ENCODE data around the gene STH. TPM values are rescaled to one million over a fixed set of nuclear protein-coding genes. Genes with fewer than 3 reads are reported as not detected.

STH gene
- total RNA-seq, 1 donor from 2014 or later = not detected

DNA sequence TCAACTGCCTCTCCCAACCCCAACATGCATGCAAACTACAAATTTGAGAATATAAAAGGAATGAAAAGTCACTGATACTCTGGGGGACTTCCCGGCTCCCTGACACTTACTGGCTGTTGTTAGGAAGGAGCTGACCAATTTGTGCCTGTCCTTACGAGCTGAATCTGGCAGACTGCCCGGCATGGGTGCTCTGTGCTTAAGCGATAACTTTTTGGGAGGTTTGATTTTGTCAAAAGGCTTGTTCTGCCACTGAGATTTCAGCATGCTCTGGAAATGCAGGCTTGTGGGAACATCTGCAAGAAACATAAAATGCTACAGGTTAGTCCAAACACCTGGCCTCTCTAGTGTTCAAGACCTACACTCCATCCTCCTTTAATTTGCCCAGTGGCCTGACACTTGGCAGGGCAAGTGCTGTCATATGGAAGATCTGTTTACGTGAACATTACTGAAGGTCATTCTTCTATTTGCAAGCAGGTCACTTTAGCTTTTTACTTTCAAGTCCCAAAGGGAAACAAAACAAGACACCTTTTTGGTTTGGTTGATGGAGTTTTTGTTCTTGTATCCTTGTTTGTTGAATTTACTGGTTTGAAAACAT lies 40.6 kb downstream of the STH start:
- DNase-seq = no peak
- H3K27ac ChIP-seq = no peak overlapping the region
- intact Hi-C loops (cut with DNase I) = loop anchor here (10.0 kb wide), 1 partner anchor 155 kb away; the partner anchor contains the start of gene KANSL1
- no peak for ATAC-seq
- no peak overlapping the region for H3K4me3 ChIP-seq
- TF ChIP-seq, protein P1, sequence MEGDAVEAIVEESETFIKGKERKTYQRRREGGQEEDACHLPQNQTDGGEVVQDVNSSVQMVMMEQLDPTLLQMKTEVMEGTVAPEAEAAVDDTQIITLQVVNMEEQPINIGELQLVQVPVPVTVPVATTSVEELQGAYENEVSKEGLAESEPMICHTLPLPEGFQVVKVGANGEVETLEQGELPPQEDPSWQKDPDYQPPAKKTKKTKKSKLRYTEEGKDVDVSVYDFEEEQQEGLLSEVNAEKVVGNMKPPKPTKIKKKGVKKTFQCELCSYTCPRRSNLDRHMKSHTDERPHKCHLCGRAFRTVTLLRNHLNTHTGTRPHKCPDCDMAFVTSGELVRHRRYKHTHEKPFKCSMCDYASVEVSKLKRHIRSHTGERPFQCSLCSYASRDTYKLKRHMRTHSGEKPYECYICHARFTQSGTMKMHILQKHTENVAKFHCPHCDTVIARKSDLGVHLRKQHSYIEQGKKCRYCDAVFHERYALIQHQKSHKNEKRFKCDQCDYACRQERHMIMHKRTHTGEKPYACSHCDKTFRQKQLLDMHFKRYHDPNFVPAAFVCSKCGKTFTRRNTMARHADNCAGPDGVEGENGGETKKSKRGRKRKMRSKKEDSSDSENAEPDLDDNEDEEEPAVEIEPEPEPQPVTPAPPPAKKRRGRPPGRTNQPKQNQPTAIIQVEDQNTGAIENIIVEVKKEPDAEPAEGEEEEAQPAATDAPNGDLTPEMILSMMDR (IDR thresholded peaks at IDR 0.05) = no peak
- H3K27me3 ChIP-seq (ENCODE audit: low read depth) = no peaks in the 10 kb centered on the region
- peaks cover 85% of the 10 kb centered on the region for H3K36me3 ChIP-seq
- H3K4me1 ChIP-seq = peaks cover 29% of the 10 kb centered on the region
- no peaks in the 10 kb centered on the region for H3K9me3 ChIP-seq

DNA sequence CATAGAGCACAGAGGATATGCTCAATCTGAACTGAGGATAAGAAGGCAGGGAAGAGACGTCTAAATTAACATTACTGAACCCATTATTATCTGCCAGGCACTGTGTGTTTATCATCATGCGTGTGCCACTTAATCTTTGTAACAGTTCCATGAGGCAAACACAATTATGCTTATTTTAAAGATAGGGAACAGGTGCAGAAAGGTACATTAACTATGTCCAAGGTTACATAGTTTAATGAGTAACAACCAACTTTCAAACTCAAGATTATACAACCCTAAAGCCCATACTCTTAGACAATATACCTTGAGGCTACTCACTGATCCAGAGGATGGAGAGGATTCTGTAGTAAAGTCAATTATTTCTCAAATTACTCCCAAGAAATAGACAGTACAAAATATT lies 43.2 kb downstream of the STH start:
- peaks cover 45% of the 10 kb centered on the region for H3K4me1 ChIP-seq
- ATAC-seq (no peak), DNase-seq (no peak)
- intact Hi-C loops (cut with DNase I) = loop anchor here (10.0 kb wide), 1 partner anchor 153 kb away; the partner anchor contains the start of gene KANSL1
- H3K36me3 ChIP-seq = peaks cover 74% of the 10 kb centered on the region
- no peak overlapping the region for H3K4me3 ChIP-seq
- H3K27me3 ChIP-seq (ENCODE audit: low read depth) = no peaks in the 10 kb centered on the region
- H3K9me3 ChIP-seq = no peaks in the 10 kb centered on the region
- H3K27ac ChIP-seq = no peak overlapping the region
- TF ChIP-seq, protein P1 (IDR thresholded peaks at IDR 0.05) = no peak

DNA sequence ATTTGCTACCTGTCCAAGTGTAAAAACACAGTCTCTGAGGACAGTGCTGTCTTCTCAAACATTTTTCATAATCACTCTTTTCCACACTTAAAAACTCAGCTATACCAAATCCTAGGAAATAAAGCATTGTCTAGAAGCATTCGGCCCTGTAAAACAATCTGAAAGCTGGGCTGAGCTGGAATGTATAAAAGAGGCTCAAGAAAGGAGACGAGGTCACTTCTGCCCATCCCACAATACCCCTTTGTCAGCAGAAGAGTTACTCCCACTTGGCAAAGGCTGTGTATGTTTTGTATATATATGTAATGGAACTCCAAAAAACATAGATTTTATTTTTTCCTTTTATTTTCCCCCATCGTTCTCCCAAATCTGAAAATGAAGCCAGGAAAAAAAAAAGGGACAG lies 43.9 kb downstream of the STH start:
- peaks cover 74% of the 10 kb centered on the region for H3K36me3 ChIP-seq

DNA sequence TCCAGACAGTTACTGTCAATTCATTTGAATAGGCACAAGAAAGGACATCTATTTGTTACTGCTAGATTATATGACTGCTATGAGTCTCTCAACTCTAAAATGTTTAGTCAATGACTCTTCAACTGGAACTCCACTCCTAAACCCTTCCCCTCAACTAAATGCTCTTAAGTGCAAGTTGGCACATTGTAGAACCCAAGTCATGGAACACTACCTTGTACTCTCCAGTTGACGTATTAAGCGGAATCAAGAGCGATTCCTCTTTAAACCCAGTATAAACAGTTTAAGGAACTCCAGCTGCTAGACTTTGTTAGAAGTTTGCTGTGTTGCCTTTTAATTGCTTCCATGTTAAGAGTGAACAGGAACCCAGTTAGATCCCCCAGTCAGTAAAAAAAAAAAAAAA lies 44.6 kb downstream of the STH start:
- H3K27ac ChIP-seq = peak overlapping the region; percentile 19
- ATAC-seq (peak; percentile 83 to 92), DNase-seq (no peak)
- TF ChIP-seq, protein P1 (IDR thresholded peaks at IDR 0.05) = no peak
- no peaks in the 10 kb centered on the region for H3K9me3 ChIP-seq
- intact Hi-C loops (cut with DNase I) = loop anchor here (10.0 kb wide), 1 partner anchor 151 kb away; the partner anchor contains the start of gene KANSL1
- no peak overlapping the region for H3K4me3 ChIP-seq
- no peaks in the 10 kb centered on the region for H3K27me3 ChIP-seq (ENCODE audit: low read depth)
- peaks cover 45% of the 10 kb centered on the region for H3K4me1 ChIP-seq
- peaks cover 74% of the 10 kb centered on the region for H3K36me3 ChIP-seq

More for the DNA sequence above, 43.9 kb downstream of the STH start:
- H3K4me3 ChIP-seq = no peak overlapping the region
- peaks cover 45% of the 10 kb centered on the region for H3K4me1 ChIP-seq
- intact Hi-C loops (cut with DNase I) = loop anchor here (10.0 kb wide), 1 partner anchor 152 kb away; the partner anchor contains the start of gene KANSL1
- no peaks in the 10 kb centered on the region for H3K27me3 ChIP-seq (ENCODE audit: low read depth)
- ATAC-seq = no peak
- H3K27ac ChIP-seq = peak overlapping the region; percentile 19
- TF ChIP-seq, protein P1 (IDR thresholded peaks at IDR 0.05) = no peak
- no peaks in the 10 kb centered on the region for H3K9me3 ChIP-seq
- DNase-seq = no peak

DNA sequence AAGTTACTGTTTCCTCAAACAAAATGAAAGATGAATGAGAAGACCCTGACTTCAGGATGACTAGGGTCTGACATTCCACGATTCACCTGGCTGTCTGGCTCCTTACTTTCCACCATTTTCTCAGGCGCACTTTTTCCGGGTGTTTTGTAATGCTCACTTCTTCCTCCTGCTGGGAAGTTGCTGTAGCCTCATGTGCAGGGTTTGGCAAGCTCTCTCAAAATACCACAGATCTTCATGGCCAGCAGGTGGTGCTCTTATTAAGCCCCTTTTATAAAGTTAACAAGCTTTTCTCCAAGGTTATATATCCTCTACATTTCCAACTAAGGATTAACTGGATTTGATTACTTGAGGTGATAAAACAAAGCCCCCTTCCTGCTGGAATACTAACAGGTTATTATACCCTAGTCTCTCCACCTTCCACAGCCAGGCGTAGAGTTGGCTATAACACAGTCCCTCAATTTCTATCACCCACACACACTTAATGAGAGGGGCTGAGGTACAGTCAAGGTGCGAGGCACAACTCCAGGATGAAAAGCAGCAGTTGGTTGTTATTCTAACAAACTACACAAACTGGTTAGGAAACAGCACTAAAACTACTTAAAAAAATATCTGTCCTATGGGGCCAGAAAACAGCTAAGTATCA lies 45.4 kb downstream of the STH start:
- no peak for DNase-seq
- peaks cover 43% of the 10 kb centered on the region for H3K4me1 ChIP-seq
- peak; percentile 91 for ATAC-seq
- peak overlapping the region; percentile 19 for H3K27ac ChIP-seq
- TF ChIP-seq, protein P1 (IDR thresholded peaks at IDR 0.05) = peak; percentile 82
- H3K36me3 ChIP-seq = peaks cover 74% of the 10 kb centered on the region
- intact Hi-C loops (cut with DNase I) = loop anchor here (10.0 kb wide), 1 partner anchor 150 kb away; the partner anchor contains the start of gene KANSL1
- H3K27me3 ChIP-seq (ENCODE audit: low read depth) = no peaks in the 10 kb centered on the region
- H3K9me3 ChIP-seq = no peaks in the 10 kb centered on the region
- no peak overlapping the region for H3K4me3 ChIP-seq
